Measurements from ENCODE around the gene UCP2. TPM values are rescaled to one million over a fixed set of nuclear protein-coding genes. Genes with fewer than 3 reads are reported as not detected.
"Not testable (repeated sequence)": the region's sequence is repeated elsewhere in the genome, so short reads cannot be mapped to it uniquely, and the experiment has no call there.

UCP2 gene
- total RNA-seq, 1 donor from 2014 or later, result 12.8 TPM

- no peaks in the 10 kb centered on the region for H3K9me3 Mint-ChIP-seq (ENCODE audit: unreplicated experiment)
- no peak overlapping the region for H3K4me3 Mint-ChIP-seq (ENCODE audit: unreplicated experiment)
- no peak overlapping the region for H3K27ac Mint-ChIP-seq (ENCODE audit: unreplicated experiment)
- peaks cover 3% of the 10 kb centered on the region for H3K4me1 Mint-ChIP-seq (ENCODE audit: unreplicated experiment)
- DNase-seq (ENCODE audit: low spot score), result no peak
- H3K27me3 Mint-ChIP-seq (ENCODE audit: unreplicated experiment), result no peaks in the 10 kb centered on the region
- TF ChIP-seq, protein P1, sequence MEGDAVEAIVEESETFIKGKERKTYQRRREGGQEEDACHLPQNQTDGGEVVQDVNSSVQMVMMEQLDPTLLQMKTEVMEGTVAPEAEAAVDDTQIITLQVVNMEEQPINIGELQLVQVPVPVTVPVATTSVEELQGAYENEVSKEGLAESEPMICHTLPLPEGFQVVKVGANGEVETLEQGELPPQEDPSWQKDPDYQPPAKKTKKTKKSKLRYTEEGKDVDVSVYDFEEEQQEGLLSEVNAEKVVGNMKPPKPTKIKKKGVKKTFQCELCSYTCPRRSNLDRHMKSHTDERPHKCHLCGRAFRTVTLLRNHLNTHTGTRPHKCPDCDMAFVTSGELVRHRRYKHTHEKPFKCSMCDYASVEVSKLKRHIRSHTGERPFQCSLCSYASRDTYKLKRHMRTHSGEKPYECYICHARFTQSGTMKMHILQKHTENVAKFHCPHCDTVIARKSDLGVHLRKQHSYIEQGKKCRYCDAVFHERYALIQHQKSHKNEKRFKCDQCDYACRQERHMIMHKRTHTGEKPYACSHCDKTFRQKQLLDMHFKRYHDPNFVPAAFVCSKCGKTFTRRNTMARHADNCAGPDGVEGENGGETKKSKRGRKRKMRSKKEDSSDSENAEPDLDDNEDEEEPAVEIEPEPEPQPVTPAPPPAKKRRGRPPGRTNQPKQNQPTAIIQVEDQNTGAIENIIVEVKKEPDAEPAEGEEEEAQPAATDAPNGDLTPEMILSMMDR (IDR thresholded peaks at IDR 0.05; ENCODE audit: unreplicated experiment), result no peak
- peaks cover 17% of the 10 kb centered on the region for H3K36me3 Mint-ChIP-seq (ENCODE audit: low read depth, unreplicated experiment)
Observed at GRCh38 chr11:73944085-73944484, 38.6 kb downstream of the UCP2 start.

- Mint-ChIP-seq H3K9me3 (ENCODE audit: unreplicated experiment) (peaks cover 6% of the 10 kb centered on the region), H3K36me3 (ENCODE audit: low read depth, unreplicated experiment) (peaks cover 24% of the 10 kb centered on the region), H3K27me3 (ENCODE audit: unreplicated experiment) (no peaks in the 10 kb centered on the region), H3K27ac (ENCODE audit: unreplicated experiment) (peak overlapping the region; percentile 24), H3K4me3 (ENCODE audit: unreplicated experiment) (no peak overlapping the region), H3K4me1 (ENCODE audit: unreplicated experiment) (peaks cover 3% of the 10 kb centered on the region)
- DNase-seq (ENCODE audit: low spot score), result no peak
- TF ChIP-seq, protein P1 (IDR thresholded peaks at IDR 0.05; ENCODE audit: unreplicated experiment), result no peak
Observed at GRCh38 chr11:73942010-73942409, 40.6 kb downstream of the UCP2 start.

DNA sequence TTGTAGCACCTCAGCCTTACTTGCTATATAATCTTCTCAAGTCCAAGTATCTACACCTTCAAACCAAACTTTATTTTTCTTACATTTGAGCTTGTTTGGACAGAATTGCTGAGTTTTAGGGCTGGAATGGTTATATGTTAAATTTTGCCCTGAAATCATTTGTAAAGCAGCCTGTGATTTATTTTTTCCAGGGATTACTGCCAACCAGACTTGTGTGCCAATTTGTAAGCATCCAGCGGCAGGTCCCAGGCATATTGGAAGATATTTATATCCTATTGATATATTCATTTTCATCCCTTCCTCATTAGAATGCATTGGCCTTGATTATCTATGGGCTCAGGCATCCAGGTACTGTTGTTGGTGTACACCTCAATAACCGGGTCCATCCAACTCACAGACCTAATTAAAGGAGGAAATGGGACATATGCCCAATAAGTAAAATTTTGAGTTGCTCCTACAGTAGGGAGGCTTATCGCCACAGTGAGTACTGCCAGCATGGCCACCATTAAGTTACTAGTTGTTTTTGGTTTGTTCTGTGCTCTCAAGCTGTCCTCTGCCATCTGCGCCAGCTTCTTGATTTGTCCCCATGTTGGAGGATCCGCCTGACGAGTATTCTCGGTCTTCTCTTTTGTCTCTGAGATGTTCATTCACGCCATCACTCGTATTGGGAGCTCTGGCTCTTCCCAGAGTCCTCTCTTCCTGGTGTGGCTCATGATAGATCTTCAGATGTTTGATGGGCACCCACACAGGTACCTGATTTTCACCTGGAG lies 41.7 kb downstream of the UCP2 start:
- DNase-seq (ENCODE audit: low spot score), result no peak
- Mint-ChIP-seq H3K27me3 (ENCODE audit: unreplicated experiment) (no peaks in the 10 kb centered on the region), H3K4me3 (ENCODE audit: unreplicated experiment) (peak overlapping the region; percentile 56), H3K36me3 (ENCODE audit: low read depth, unreplicated experiment) (peaks cover 24% of the 10 kb centered on the region), H3K9me3 (ENCODE audit: unreplicated experiment) (peaks cover 6% of the 10 kb centered on the region), H3K27ac (ENCODE audit: unreplicated experiment) (peak overlapping the region; percentile 57), H3K4me1 (ENCODE audit: unreplicated experiment) (peaks cover 3% of the 10 kb centered on the region)
- TF ChIP-seq, protein P1 (IDR thresholded peaks at IDR 0.05; ENCODE audit: unreplicated experiment), result no peak

DNA sequence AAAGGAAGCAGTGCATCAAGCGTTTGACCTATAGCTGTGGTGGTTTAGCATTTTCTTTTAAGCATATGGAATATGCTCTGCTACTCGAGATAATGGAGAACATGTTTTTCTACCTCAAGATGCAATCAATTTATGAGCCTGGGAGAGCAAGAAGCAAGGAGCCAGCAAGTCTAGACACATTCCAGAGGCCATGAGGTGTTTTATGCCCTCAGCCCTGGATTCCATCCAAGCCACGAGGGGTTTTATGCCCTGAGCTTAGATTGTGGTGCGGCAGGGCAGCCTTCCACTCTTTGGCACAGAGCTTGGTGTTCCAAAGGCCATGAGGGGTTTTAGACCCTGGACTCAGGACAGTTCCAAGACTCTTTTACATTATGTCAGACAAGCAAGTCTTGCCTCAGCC lies 43.5 kb downstream of the UCP2 start:
- peaks cover 3% of the 10 kb centered on the region for H3K4me1 Mint-ChIP-seq (ENCODE audit: unreplicated experiment)

DNA sequence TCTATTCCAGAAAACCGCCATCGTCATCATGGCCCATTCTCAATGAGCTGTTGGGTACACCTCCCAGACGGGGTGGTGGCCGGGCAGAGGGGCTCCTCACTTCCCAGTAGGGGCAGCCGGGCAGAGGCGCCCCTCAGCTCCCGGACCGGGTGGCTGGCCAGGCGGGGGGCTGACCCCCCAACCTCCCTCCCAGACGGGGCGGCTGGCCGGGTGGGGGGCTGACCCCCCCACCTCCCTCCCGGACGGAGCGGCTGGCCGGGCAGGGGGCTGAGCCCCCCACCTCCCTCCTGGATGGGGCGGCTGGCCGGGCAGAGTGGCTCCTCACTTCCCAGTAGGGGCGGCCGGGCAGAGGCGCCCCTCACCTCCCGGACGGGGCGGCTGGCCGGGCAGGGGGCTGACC lies 46.6 kb downstream of the UCP2 start:
- H3K9me3 Mint-ChIP-seq (ENCODE audit: unreplicated experiment); H3K4me1 Mint-ChIP-seq (ENCODE audit: unreplicated experiment); H3K27ac Mint-ChIP-seq (ENCODE audit: unreplicated experiment); DNase-seq (ENCODE audit: low spot score); H3K4me3 Mint-ChIP-seq (ENCODE audit: unreplicated experiment); H3K27me3 Mint-ChIP-seq (ENCODE audit: unreplicated experiment): not testable (repeated sequence)
- peaks cover 15% of the 10 kb centered on the region for H3K36me3 Mint-ChIP-seq (ENCODE audit: low read depth, unreplicated experiment)

More for the DNA sequence above, 43.5 kb downstream of the UCP2 start:
- Mint-ChIP-seq H3K4me3 (ENCODE audit: unreplicated experiment) (peak overlapping the region; percentile 38), H3K27me3 (ENCODE audit: unreplicated experiment) (no peaks in the 10 kb centered on the region), H3K36me3 (ENCODE audit: low read depth, unreplicated experiment) (peaks cover 24% of the 10 kb centered on the region), H3K27ac (ENCODE audit: unreplicated experiment) (no peak overlapping the region), H3K9me3 (ENCODE audit: unreplicated experiment) (peaks cover 6% of the 10 kb centered on the region)
- TF ChIP-seq, protein P1 (IDR thresholded peaks at IDR 0.05; ENCODE audit: unreplicated experiment), result no peak
- no peak for DNase-seq (ENCODE audit: low spot score)
